ENCODE results near the gene REC114. TPM values are rescaled to one million over a fixed set of nuclear protein-coding genes. Genes with fewer than 3 reads are reported as not detected.

The REC114 gene
- total RNA-seq, 1 experiment from 2014 or later, result not detected

- Mint-ChIP-seq H3K9me3 (no peaks in the 10 kb centered on the region), H3K27me3 (ENCODE audit: low read depth) (0 out of 2 replicates have a peak, but pooled peaks cover under 1% of the 10 kb centered on the region), H3K4me3 (no peak overlapping the region), H3K36me3 (no peaks in the 10 kb centered on the region), H3K27ac (no peak overlapping the region), H3K4me1 (peaks cover 50% of the 10 kb centered on the region)
- TF ChIP-seq ATF6 (CRISPR knock-in tag; IDR thresholded peaks at IDR 0.05) (no peak), FOXP1 (CRISPR knock-in tag; IDR thresholded peaks at IDR 0.05; ENCODE audit: borderline replicate concordance) (no peak), JUN (CRISPR knock-in tag; IDR thresholded peaks at IDR 0.05) (no peak)
- CTCF ChIA-PET, result interaction anchor here (1.0 to 10.5 kb wide), 6 partner anchors 27 to 264 kb away, joined by 3 to 74 read pairs (median 4); no protein-coding TSS in a partner anchor
- DNase-seq (ENCODE audit: low spot score) (no peak), ATAC-seq (no peak)
- POLR2A ChIA-PET, result no interaction called here
These were observed 160.0 kb downstream of the REC114 start for GRCh38 chr15:73602992-73603391.

- POLR2A ChIA-PET, result interaction anchor here (0.7 kb wide), 1 partner anchor 13 kb away, joined by 3 read pairs; no protein-coding TSS in a partner anchor
- no peak for ATAC-seq
These were observed 161.5 kb downstream of the REC114 start for GRCh38 chr15:73604477-73604876.

More at GRCh38 chr15:73604477-73604876, 161.5 kb downstream of the REC114 start:
- no peak for DNase-seq (ENCODE audit: low spot score)
- TF ChIP-seq FOXJ3 (CRISPR knock-in tag; IDR thresholded peaks at IDR 0.05; ENCODE audit: borderline replicate concordance) (no peak), FOXP1 (CRISPR knock-in tag; IDR thresholded peaks at IDR 0.05; ENCODE audit: borderline replicate concordance) (no peak), ELF4 (CRISPR knock-in tag; IDR thresholded peaks at IDR 0.05; ENCODE audit: low read depth) (no peak), NR3C1 (CRISPR knock-in tag; conservative IDR thresholded peaks at IDR 0.05; ENCODE audit: low read depth) (no peak), NR2C2 (CRISPR knock-in tag; IDR thresholded peaks at IDR 0.05) (no peak), TP53 (CRISPR knock-in tag; IDR thresholded peaks at IDR 0.05) (no peak), JUN (CRISPR knock-in tag; IDR thresholded peaks at IDR 0.05) (no peak), ZNF281 (CRISPR knock-in tag; IDR thresholded peaks at IDR 0.05) (no peak), SP1 (CRISPR knock-in tag; conservative IDR thresholded peaks at IDR 0.05) (no peak), ZNF219 (CRISPR knock-in tag; IDR thresholded peaks at IDR 0.05; ENCODE audit: borderline replicate concordance) (no peak), ZNF317 (CRISPR knock-in tag; IDR thresholded peaks at IDR 0.05; ENCODE audit: borderline replicate concordance, low read depth) (no peak), STAT6 (CRISPR knock-in tag; conservative IDR thresholded peaks at IDR 0.05; ENCODE audit: low read depth) (no peak), KAT7 (CRISPR knock-in tag; IDR thresholded peaks at IDR 0.05; ENCODE audit: borderline replicate concordance) (no peak), TEAD4 (CRISPR knock-in tag; IDR thresholded peaks at IDR 0.05) (no peak), IRF2 (CRISPR knock-in tag; IDR thresholded peaks at IDR 0.05; ENCODE audit: borderline replicate concordance, low read depth) (no peak), PRRX2 (CRISPR knock-in tag; IDR thresholded peaks at IDR 0.05) (no peak), MAX (CRISPR knock-in tag; IDR thresholded peaks at IDR 0.05) (no peak)
- no peak overlapping the region for H3K4me3 Mint-ChIP-seq
- peaks cover 37% of the 10 kb centered on the region for H3K4me1 Mint-ChIP-seq
- H3K27ac Mint-ChIP-seq, result no peak overlapping the region
- 0 out of 2 replicates have a peak, but pooled peaks cover 2% of the 10 kb centered on the region for H3K27me3 Mint-ChIP-seq (ENCODE audit: low read depth)
- H3K36me3 Mint-ChIP-seq, result no peaks in the 10 kb centered on the region
- H3K9me3 Mint-ChIP-seq, result no peaks in the 10 kb centered on the region
- CTCF ChIA-PET, result interaction anchor here (1.6 to 10.5 kb wide), 2 partner anchors 31 to 263 kb away, joined by 3 to 74 read pairs; no protein-coding TSS in a partner anchor
